HG03342 (cell line): Measurements from ENCODE around the gene TCF7L2.

Experiments
- ATAC-seq: cut with Tn5 transposase; IDR thresholded peaks from one replicate; pipeline ENCODE4 v1.9.1; 2021; ENCODE audit warnings: mild to moderate bottlenecking, moderate library complexity; ENCODE audit not compliant: unreplicated experiment

TCF7L2 gene

GRCh38 chr10:113020838-113021237 is 70.8 kb downstream of the TCF7L2 start:
- no peak for ATAC-seq

- no peak for ATAC-seq
Measured at GRCh38 chr10:113021268-113022040, 71.4 kb downstream of the TCF7L2 start.

DNA sequence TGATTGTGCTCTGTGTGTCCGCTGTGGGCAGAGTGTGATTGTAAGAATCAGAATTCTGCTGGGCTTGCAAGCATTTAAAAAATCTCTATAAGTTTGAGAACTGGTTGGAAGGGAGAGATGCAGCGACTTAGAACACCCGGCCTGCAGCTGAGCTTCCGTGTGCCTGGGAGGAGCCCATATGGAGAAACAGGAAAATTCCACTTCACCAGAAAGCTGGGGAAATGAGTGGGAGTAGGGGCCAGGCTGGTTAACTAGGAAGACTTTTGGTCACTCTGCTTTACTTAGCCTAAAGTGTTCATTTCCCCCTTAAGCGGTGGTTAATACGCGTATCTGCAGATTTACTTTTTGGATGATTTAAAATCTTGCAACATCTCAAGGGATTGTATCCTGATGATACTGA is 72.2 kb downstream of the TCF7L2 start:
- ATAC-seq = no peak

DNA sequence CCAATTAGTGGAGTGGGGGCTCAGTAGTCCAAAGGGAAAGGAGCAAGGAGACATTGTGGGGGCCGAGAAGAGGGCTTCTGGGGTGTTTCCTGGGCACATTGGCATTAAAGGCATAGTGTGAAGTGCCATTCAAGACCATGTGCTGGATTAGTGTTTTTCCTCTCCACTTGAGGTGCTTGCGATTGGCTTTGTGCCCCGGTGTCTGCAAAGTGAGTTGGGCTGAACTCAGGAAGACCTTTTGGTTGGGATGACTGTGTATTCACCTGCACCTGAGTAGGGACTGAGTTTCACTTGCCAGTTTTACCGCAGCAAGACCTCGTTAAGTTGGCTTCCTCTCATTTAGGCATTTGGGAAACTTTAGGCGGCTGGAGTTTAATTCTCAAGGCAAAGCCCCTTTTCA is 73.0 kb downstream of the TCF7L2 start:
- no peak for ATAC-seq

DNA sequence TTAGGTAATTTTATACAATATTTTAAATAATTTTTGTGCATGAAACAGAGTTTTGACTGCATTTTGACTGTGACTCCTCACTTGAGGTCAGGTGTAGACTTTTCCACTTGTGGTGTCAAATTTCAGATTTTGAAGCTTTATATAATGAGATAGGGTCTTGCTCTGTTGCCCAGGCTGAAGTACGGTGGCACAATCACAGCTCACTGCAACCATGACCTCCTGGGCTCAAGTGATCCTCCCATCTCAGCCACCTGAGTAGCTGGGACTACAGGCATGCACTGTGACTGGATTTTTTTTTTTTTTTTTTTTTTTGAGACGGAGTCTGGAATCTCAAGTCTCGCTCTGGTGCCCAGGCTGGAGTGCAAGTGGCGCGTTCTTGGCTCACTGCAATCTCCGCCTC is 74.9 kb downstream of the TCF7L2 start:
- ATAC-seq = no peak

DNA sequence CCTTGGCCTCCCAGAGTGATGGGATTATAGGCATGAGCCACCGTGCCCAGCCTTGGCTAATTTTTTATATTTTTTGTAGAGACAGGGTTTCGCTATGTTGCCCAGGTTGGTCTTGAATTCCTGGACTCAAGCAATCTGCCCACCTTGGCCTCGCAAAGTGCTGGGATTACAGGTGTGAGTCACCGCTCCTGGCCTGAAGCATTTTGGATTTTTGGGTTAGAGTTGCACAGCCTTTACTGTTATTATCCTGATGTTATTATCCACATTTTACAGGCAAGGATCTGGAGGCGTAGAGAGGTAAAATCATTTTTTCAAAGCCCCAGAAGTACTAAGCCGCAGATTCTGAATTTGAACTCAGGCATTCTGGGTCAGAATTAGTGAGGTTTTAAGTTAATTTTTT is 75.4 kb downstream of the TCF7L2 start:
- ATAC-seq = no peak

DNA sequence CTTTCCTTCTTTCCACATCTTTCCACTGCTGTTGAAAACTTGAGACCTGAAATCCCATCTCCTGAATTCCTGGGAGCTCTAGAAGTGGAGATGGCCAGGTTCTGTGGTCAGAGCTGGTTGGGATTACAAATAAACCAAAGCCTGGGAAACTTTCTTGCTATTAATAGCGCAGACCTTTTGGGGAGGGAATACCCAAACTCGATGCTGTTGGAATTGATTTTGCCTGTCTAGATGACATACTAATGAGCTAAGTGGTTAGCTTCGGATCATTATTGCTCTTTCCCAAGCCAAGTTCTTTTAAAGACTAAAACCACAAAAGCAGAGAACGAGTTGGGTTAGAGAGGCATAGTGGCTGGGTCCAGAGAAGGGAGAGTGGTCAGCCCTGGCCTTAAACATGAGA is 76.6 kb downstream of the TCF7L2 start:
- no peak for ATAC-seq

DNA sequence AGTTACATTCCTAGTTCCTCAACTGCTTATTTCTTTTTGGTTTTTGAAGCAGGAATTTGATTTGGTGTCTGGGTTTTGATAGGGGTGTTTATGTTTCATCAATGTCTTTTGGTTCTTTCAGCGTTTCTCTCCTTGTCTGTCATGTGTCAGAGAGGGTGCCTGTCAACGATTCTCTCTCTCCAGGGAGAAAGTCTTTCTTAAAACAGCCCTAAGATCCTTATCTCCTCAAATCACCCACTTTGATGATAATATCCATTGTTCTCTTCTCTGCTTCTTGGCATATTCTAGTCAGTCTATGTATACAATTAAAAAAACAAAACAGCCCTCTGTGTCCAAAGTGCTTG is 77.2 kb downstream of the TCF7L2 start:
- no peak for ATAC-seq

- ATAC-seq = no peak
Measured at GRCh38 chr10:113027574-113028455, 77.8 kb downstream of the TCF7L2 start.

GRCh38 chr10:113028456-113029440 is 78.7 kb downstream of the TCF7L2 start:
- ATAC-seq = no peak

- no peak for ATAC-seq
Measured at GRCh38 chr10:113030453-113030852, 80.4 kb downstream of the TCF7L2 start.

GRCh38 chr10:113031147-113031546 is 81.1 kb downstream of the TCF7L2 start:
- ATAC-seq = no peak

DNA sequence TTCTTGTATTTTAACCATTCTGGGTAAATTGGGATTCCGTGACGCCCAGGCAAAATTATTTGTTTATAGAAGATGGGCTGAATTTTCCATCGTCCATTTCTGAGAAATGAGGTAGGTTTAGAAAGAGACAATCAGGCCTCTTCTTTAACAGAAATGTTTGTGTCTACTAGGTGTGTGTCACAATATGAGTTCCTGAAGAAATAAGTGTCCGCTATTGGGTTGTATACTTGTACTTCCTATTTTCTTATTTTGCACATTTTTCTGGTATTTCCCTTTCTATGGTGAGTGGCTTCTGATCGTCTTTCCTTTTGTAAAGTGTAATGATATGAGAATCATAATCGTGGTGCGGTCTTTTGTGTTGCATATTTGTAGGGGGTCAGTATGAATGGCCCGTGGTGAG is 83.9 kb downstream of the TCF7L2 start:
- ATAC-seq = no peak

DNA sequence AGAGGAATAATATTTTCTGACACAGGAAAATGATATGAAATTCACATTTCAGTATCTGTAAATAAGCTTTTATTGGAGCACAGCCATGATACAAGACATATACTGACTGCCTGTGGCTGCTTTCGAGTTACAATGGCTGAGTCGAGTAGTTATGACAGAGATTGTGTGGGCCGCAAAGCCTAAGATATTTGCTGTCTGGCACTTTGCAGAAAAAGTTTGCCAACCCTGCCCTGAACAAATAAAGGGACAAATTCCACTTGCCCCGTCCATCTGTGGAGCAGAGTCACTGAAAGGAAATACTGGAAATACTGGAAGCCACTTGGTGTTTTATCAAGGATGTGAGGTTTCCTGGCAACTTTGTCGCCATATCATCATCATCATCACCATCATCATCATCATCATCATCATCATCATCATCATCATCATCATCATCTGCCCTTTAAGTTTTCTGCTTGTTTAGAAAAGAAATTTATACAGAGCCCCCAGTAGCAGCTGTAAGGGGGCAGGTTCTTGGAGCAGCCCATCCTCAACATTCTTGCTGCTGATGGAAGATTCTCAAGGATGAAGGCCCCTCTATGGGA is 85.8 kb downstream of the TCF7L2 start:
- ATAC-seq = no peak

GRCh38 chr10:113036619-113037018 is 86.6 kb downstream of the TCF7L2 start:
- no peak for ATAC-seq

DNA sequence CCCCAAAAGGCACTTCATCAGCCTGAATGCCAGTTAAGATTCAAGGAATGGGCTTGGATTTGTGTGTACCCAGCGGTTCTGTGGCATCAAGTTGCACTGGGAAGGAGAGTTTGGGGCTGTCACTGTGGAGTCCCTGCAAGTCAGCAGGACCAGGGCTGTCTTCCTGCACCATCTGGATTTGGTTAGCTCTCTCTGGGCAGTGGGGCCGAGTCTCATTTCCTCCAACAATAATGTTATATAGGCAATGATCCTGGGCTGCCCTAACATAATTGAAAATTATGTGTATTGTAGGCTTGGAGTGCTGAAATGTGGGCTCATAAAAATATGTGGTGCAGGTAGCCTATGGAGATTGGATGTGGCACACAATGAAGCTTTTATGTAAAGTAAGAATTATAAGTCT is 87.2 kb downstream of the TCF7L2 start:
- ATAC-seq = no peak

GRCh38 chr10:113038183-113038582 is 88.1 kb downstream of the TCF7L2 start:
- no peak for ATAC-seq

GRCh38 chr10:113038985-113039384 is 88.9 kb downstream of the TCF7L2 start:
- no peak for ATAC-seq

- ATAC-seq = no peak
Measured at GRCh38 chr10:113041324-113041723, 91.3 kb downstream of the TCF7L2 start.

DNA sequence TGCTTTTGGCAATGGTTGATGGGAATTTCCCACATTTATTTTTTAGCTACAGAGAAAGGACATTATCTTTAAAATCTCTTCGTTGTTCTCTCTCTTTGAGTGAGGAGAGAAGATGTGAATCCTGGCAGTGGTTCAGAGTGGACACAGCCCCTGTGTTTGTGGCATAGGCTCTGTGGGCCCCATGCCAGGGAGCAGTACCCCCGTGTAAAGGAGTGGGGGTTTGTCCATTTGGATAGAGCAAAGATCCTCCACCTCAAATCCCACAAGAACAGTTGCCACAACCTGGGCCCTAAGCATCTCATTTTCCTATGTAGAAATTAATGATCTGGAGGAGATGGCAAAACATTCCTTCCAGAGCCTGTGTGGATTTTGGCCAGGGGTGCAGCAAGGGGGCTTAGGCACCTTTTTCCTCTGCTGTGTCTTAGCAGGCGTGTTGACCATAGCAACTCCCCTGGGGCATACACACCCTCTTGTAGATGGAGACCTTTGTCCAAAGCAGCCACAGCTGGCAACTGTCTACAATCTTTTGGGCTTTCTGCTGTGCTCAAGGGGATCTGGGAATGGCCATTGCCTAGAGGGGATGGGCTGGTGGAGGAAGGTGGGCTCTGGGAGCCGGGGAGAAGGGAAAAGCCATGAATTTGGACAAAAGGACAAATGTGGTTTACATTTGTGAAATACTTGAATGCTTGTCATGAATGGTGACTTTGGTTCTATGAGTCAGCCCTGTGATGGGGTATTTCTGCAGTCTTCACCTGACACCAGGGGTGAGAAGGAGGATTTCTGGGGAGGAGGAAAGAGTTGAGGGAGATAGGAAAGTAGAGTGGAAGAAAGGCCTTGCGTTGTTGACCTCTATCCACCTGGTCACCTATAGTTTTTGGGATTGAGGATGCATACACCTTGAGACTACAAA is 92.0 kb downstream of the TCF7L2 start:
- ATAC-seq = no peak
